ENCODE results near the gene HNRNPA2B1.
"Not testable (repeated sequence)": the region's sequence is repeated elsewhere in the genome, so short reads cannot be mapped to it uniquely, and the experiment has no call there.

The HNRNPA2B1 gene

DNA sequence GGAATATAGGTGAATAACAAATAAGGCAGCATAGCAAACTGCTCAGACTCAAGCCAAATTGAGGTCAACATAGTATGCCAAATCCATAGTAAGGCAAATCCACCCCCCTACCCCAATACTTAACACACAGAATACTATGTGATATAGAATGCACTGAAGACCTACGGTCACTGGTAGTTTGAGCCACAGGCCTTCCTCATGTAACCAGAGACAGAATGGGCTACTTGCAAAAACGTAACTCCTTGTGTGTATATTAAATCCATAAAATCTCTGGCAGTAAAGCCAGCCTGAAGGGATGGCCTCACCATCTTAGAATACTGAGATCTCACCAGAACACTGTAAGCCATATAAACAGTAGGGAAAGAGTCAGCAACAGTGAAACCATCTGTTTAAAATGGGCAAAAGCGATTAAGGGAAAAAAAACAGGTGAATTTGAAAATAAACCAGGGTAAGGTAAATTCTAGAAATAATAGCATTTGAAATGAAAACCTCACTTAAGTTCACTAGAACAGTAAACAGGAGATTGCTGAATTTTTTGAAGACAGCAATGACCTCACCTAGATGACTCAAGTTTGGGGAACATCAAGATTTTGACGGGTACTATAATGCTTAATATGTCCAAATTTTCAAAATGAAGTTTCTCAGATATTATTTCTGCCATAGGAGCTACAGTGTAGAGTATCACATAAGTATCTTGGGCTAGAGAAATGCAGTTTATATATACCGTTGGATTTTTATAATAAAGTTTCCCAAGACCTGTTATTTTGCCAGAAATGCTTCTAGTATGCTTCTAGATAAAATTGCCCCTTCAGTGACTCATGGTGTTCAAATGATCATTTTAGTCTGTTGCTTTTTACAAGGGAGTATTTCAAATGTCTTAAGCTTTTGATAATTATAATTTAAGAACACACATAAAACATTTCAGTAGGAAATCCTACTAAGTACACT is 13.9 kb downstream of the HNRNPA2B1 start:
- H3K4me3 ChIP-seq (ENCODE audit: insufficient read depth, low read length, poor library complexity, severe bottlenecking), result no peak overlapping the region
- no peak overlapping the region for H3K4me2 ChIP-seq (ENCODE audit: low read depth, low read length, poor library complexity, severe bottlenecking)
- TF ChIP-seq EZH2phosphoT487 (conservative IDR thresholded peaks at IDR 0.05; ENCODE audit: low read length), result no peak
- no peak for TF ChIP-seq CTCF (IDR thresholded peaks at IDR 0.05; ENCODE audit: insufficient read depth, low read length, poor library complexity, severe bottlenecking)
- H3K9ac ChIP-seq (ENCODE audit: low read length), result no peak overlapping the region
- H3K27me3 ChIP-seq (ENCODE audit: low read length), result no peaks in the 10 kb centered on the region
- H4K20me1 ChIP-seq (ENCODE audit: low read depth, low read length), result peaks cover 31% of the 10 kb centered on the region
- peak overlapping the region; percentile 54 for H3K27ac ChIP-seq (ENCODE audit: low read depth, low read length)
- peaks cover 99% of the 10 kb centered on the region for H3F3A ChIP-seq (ENCODE audit: insufficient read depth)
- no peaks in the 10 kb centered on the region for H3K9me2 ChIP-seq (replicated peaks; ENCODE audit: insufficient read depth, low read length)
- no peak overlapping the region for H2AFZ ChIP-seq (ENCODE audit: low read depth, low read length, severe bottlenecking)
- H3K36me3 ChIP-seq (ENCODE audit: low read length), result peaks cover 30% of the 10 kb centered on the region
- H3K79me2 ChIP-seq (ENCODE audit: insufficient read depth, low read length), result peaks cover 7% of the 10 kb centered on the region; the same call in 1 of the 2 replicates
- H3K9me3 ChIP-seq (ENCODE audit: insufficient read depth, low read length), result no peaks in the 10 kb centered on the region

GRCh38 chr7:26185844-26186180 is 14.7 kb downstream of the HNRNPA2B1 start:
- H3K4me2 ChIP-seq (ENCODE audit: low read depth, low read length, poor library complexity, severe bottlenecking), result no peak overlapping the region
- H3K27me3 ChIP-seq (ENCODE audit: low read length), result no peaks in the 10 kb centered on the region
- H4K20me1 ChIP-seq (ENCODE audit: low read depth, low read length), result peaks cover 23% of the 10 kb centered on the region
- no peak overlapping the region for H3K27ac ChIP-seq (ENCODE audit: low read depth, low read length)
- no peak overlapping the region for H3K9ac ChIP-seq (ENCODE audit: low read length)
- no peak overlapping the region for H2AFZ ChIP-seq (ENCODE audit: low read depth, low read length, severe bottlenecking)
- no peaks in the 10 kb centered on the region for H3K9me3 ChIP-seq (ENCODE audit: insufficient read depth, low read length)
- H3K79me2 ChIP-seq (ENCODE audit: insufficient read depth, low read length), result 0 out of 2 replicates have a peak, but pooled peaks cover 4% of the 10 kb centered on the region
- no peak overlapping the region for H3K4me3 ChIP-seq (ENCODE audit: insufficient read depth, low read length, poor library complexity, severe bottlenecking)
- peaks cover 22% of the 10 kb centered on the region for H3K36me3 ChIP-seq (ENCODE audit: low read length)
- H3F3A ChIP-seq (ENCODE audit: insufficient read depth), result peaks cover 95% of the 10 kb centered on the region
- no peaks in the 10 kb centered on the region for H3K9me2 ChIP-seq (replicated peaks; ENCODE audit: insufficient read depth, low read length)
- TF ChIP-seq CTCF (IDR thresholded peaks at IDR 0.05; ENCODE audit: insufficient read depth, low read length, poor library complexity, severe bottlenecking), result no peak
- no peak for TF ChIP-seq EZH2phosphoT487 (conservative IDR thresholded peaks at IDR 0.05; ENCODE audit: low read length)

DNA sequence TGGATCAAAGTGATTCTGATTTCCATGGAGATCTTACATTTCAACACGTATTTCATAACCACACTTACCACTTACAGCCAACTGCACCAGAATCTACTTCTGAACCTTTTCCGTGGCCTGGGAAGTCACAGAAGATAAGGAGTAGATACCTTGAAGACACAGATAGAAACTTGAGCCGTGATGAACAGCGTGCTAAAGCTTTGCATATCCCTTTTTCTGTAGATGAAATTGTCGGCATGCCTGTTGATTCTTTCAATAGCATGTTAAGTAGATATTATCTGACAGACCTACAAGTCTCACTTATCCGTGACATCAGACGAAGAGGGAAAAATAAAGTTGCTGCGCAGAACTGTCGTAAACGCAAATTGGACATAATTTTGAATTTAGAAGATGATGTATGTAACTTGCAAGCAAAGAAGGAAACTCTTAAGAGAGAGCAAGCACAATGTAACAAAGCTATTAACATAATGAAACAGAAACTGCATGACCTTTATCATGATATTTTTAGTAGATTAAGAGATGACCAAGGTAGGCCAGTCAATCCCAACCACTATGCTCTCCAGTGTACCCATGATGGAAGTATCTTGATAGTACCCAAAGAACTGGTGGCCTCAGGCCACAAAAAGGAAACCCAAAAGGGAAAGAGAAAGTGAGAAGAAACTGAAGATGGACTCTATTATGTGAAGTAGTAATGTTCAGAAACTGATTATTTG is 15.3 kb downstream of the HNRNPA2B1 start:
- H3K36me3 ChIP-seq (ENCODE audit: low read length), result peaks cover 17% of the 10 kb centered on the region
- no peak overlapping the region for H3K9ac ChIP-seq (ENCODE audit: low read length)
- no peaks in the 10 kb centered on the region for H3K9me3 ChIP-seq (ENCODE audit: insufficient read depth, low read length)
- TF ChIP-seq CTCF (IDR thresholded peaks at IDR 0.05; ENCODE audit: insufficient read depth, low read length, poor library complexity, severe bottlenecking) (no peak), EZH2phosphoT487 (conservative IDR thresholded peaks at IDR 0.05; ENCODE audit: low read length) (no peak)
- no peaks in the 10 kb centered on the region for H3K9me2 ChIP-seq (replicated peaks; ENCODE audit: insufficient read depth, low read length)
- peaks cover 18% of the 10 kb centered on the region for H4K20me1 ChIP-seq (ENCODE audit: low read depth, low read length)
- H3F3A ChIP-seq (ENCODE audit: insufficient read depth), result peaks cover 94% of the 10 kb centered on the region
- no peaks in the 10 kb centered on the region for H3K27me3 ChIP-seq (ENCODE audit: low read length)
- no peak overlapping the region for H2AFZ ChIP-seq (ENCODE audit: low read depth, low read length, severe bottlenecking)
- peak overlapping the region; percentile 6; the same call in 1 of the 2 replicates for H3K27ac ChIP-seq (ENCODE audit: low read depth, low read length)
- no peak overlapping the region for H3K4me2 ChIP-seq (ENCODE audit: low read depth, low read length, poor library complexity, severe bottlenecking)
- H3K4me3 ChIP-seq (ENCODE audit: insufficient read depth, low read length, poor library complexity, severe bottlenecking), result no peak overlapping the region
- H3K79me2 ChIP-seq (ENCODE audit: insufficient read depth, low read length), result 0 out of 2 replicates have a peak, but pooled peaks cover under 1% of the 10 kb centered on the region

- H3K36me3 ChIP-seq (ENCODE audit: low read length); H3K9me2 ChIP-seq (replicated peaks; ENCODE audit: insufficient read depth, low read length); H3K4me3 ChIP-seq (ENCODE audit: insufficient read depth, low read length, poor library complexity, severe bottlenecking); H3K9ac ChIP-seq (ENCODE audit: low read length); H3K79me2 ChIP-seq (ENCODE audit: insufficient read depth, low read length); H3K4me2 ChIP-seq (ENCODE audit: low read depth, low read length, poor library complexity, severe bottlenecking); H3K27me3 ChIP-seq (ENCODE audit: low read length); H2AFZ ChIP-seq (ENCODE audit: low read depth, low read length, severe bottlenecking); H3K9me3 ChIP-seq (ENCODE audit: insufficient read depth, low read length): not testable (repeated sequence)
- Histone ChIP-seq H3F3A (ENCODE audit: insufficient read depth) (peaks cover 87% of the 10 kb centered on the region), H3K27ac (ENCODE audit: low read depth, low read length) (peak overlapping the region; percentile 6; the same call in 1 of the 2 replicates), H4K20me1 (ENCODE audit: low read depth, low read length) (peaks cover 10% of the 10 kb centered on the region)
Observed at GRCh38 chr7:26184281-26185101, 16.1 kb downstream of the HNRNPA2B1 start.

Data from SU-DHL-6 (cell line).